GDM1 (cell line): ENCODE data around the gene SHKBP1.
"Not testable (repeated sequence)": the region's sequence is repeated elsewhere in the genome, so short reads cannot be mapped to it uniquely, and the experiment has no call there.

ENCODE experiments used
- DNase-seq: peaks from one replicate; lab custom pipeline; 2025; lab: John Stamatoyannopoulos, UW

SHKBP1 gene

GRCh38 chr19:40585982-40586422 is 9.3 kb downstream of the SHKBP1 start:
- no peak for DNase-seq

GRCh38 chr19:40586611-40587010 is 9.9 kb downstream of the SHKBP1 start:
- no peak for DNase-seq

GRCh38 chr19:40588110-40588854 is 11.6 kb downstream of the SHKBP1 start:
- DNase-seq, result no peak

- DNase-seq, result no peak
These were observed 12.4 kb downstream of the SHKBP1 start for GRCh38 chr19:40588926-40589569.

GRCh38 chr19:40589591-40590429 is 13.1 kb downstream of the SHKBP1 start:
- no peak for DNase-seq

GRCh38 chr19:40590464-40591265 is 14.0 kb downstream of the SHKBP1 start:
- no peak for DNase-seq

- DNase-seq, result not testable (repeated sequence)
These were observed 15.1 kb downstream of the SHKBP1 start for GRCh38 chr19:40591724-40592123.

GRCh38 chr19:40592170-40592569 is 15.5 kb downstream of the SHKBP1 start:
- no peak for DNase-seq

- DNase-seq, result no peak
These were observed 17.6 kb downstream of the SHKBP1 start for GRCh38 chr19:40594255-40594654.

- DNase-seq, result no peak
These were observed 18.0 kb downstream of the SHKBP1 start for GRCh38 chr19:40594657-40595091.

- DNase-seq, result no peak
These were observed 20.1 kb downstream of the SHKBP1 start for GRCh38 chr19:40596608-40597328.

- no peak for DNase-seq
These were observed 20.7 kb downstream of the SHKBP1 start for GRCh38 chr19:40597329-40597838.

GRCh38 chr19:40598121-40598917 is 21.6 kb downstream of the SHKBP1 start:
- DNase-seq, result peak; percentile 68

GRCh38 chr19:40598918-40599307 is 22.2 kb downstream of the SHKBP1 start:
- no peak for DNase-seq

- DNase-seq, result no peak
These were observed 22.7 kb downstream of the SHKBP1 start for GRCh38 chr19:40599331-40599901.

- DNase-seq, result no peak
These were observed 23.4 kb downstream of the SHKBP1 start for GRCh38 chr19:40599902-40600569.

- DNase-seq, result no peak
These were observed 24.0 kb downstream of the SHKBP1 start for GRCh38 chr19:40600570-40601133.

- no peak for DNase-seq
These were observed 24.7 kb downstream of the SHKBP1 start, which contains the start of gene LTBP4 for GRCh38 chr19:40601134-40601974. Gene LTBP4 (plus strand): TSS chr19:40601369. CDS start chr19:40601388, 19 bp downstream.
